GM12878 (cell line): Measurements from ENCODE around the gene SPEG. TPM values are rescaled to one million over a fixed set of nuclear protein-coding genes. Genes with fewer than 3 reads are reported as not detected.

Experiments
- ATAC-seq: fragments of 200-7000 bp; cut with Tn5 transposase; 3 replicates; pipeline ENCODE4 v1.9.1; 2020; ENCODE audit warnings: mild to moderate bottlenecking, moderate library complexity
- BruUV-seq: library from RNA; stranded (reverse); fragments of 400-500 nt; replicated peaks from 2 replicates; lab custom pipeline; 2021; lab: Mats Ljungman, UMichigan
- CTCF ChIA-PET: fragments of 300-600 bp; sonication (Branson Sonifier 250); formaldehyde crosslinking; extraction: SDS; loops from one replicate; lab custom pipeline; 2021; ENCODE audit warnings: inconsistent platforms; lab: Yijun Ruan, JAX
- POLR2A ChIA-PET: fragments of 350-600 bp; formaldehyde crosslinking; extraction: SDS; loops from one replicate; lab custom pipeline; 2021; ENCODE audit warnings: inconsistent platforms; lab: Charles Lee
- RAD21 ChIA-PET: fragments of 300-600 bp; sonication (Branson Sonifier 250); formaldehyde crosslinking; loops from one replicate; lab custom pipeline; 2023; ENCODE audit warnings: antibody characterized with exemption; ENCODE audit not compliant: unreplicated experiment; lab: Charles Lee
- SMC1A ChIA-PET: fragments of 300-600 bp; sonication (Branson Sonifier 250); formaldehyde crosslinking; loops from one replicate; lab custom pipeline; 2023; ENCODE audit not compliant: unreplicated experiment, uncharacterized antibody; lab: Charles Lee
- DNase-seq: peaks from one replicate; pipeline ENCODE4 v3.0.0-alpha.2; 2011; ENCODE audit warnings: low read depth, low spot score
- FAIRE-seq: peaks from 3 replicates; lab custom pipeline; 2011; peaks lifted over from hg19 to GRCh38; lab: Jason Lieb, UNC
- H2AFZ ChIP-seq: 2 replicates; pipeline ENCODE4 v1.6.0; 2011; ENCODE audit warnings: low read depth, low read length, control low read depth; ENCODE audit not compliant: control insufficient read depth
- H3K27ac ChIP-seq: 2 replicates; pipeline ENCODE4 v1.5.1; 2011; ENCODE audit warnings: control low read depth; ENCODE audit not compliant: control insufficient read depth, insufficient read depth
- H3K27me3 ChIP-seq, 2 experiments: replicated peaks in 1 of 2; 2 replicates each; pipeline versions ENCODE4 v1.6.0 to v1.6.1; 2011; ENCODE audit warnings: low read length in 1 of 2; ENCODE audit not compliant: control insufficient read depth in 2 of 2, insufficient read depth in 2 of 2
- H3K36me3 ChIP-seq, 2 experiments: 2 replicates each; pipeline ENCODE4 v1.5.1; 2011; ENCODE audit warnings: low read length in 1 of 2; ENCODE audit not compliant: control insufficient read depth in 2 of 2, insufficient read depth in 2 of 2
- H3K4me1 ChIP-seq: 2 replicates; pipeline ENCODE4 v1.6.1; 2011; ENCODE audit warnings: mild to moderate bottlenecking, low read length, moderate library complexity, mixed read lengths; ENCODE audit not compliant: control insufficient read depth, insufficient read depth
- H3K4me2 ChIP-seq: 2 replicates; pipeline ENCODE4 v1.6.0; 2011; ENCODE audit warnings: control low read depth; ENCODE audit not compliant: control insufficient read depth, insufficient read depth
- H3K4me3 ChIP-seq: fragments of 200-600 bp; sonication (generic); 2 replicates; pipeline ENCODE4 v1.5.1; 2016
- H3K79me2 ChIP-seq: 2 replicates; pipeline ENCODE4 v1.6.0; 2011; ENCODE audit warnings: low read length; ENCODE audit not compliant: control insufficient read depth, insufficient read depth
- H3K9ac ChIP-seq: 2 replicates; pipeline ENCODE4 v1.8.0; 2011; ENCODE audit warnings: low read length, control low read depth, mixed read lengths; ENCODE audit not compliant: control insufficient read depth, insufficient read depth
- H3K9me3 ChIP-seq: replicated peaks from 3 replicates; pipeline ENCODE4 v1.5.1; 2011; ENCODE audit warnings: mild to moderate bottlenecking, low read length; ENCODE audit not compliant: control insufficient read depth, insufficient read depth
- H4K20me1 ChIP-seq: 2 replicates; pipeline ENCODE4 v1.6.0; 2011; ENCODE audit not compliant: control insufficient read depth, insufficient read depth
- CREB1 ChIP-seq: IDR thresholded peaks from 2 replicates; pipeline ENCODE4 v1.6.1; 2012; ENCODE audit warnings: low read depth, mild to moderate bottlenecking, inconsistent platforms
- FOXK2 ChIP-seq: fragments of 450-650 bp; IDR thresholded peaks from 2 replicates; pipeline ENCODE4 v1.6.1; 2017; ENCODE audit warnings: mild to moderate bottlenecking, moderate library complexity
- NBN ChIP-seq: fragments of 450-650 bp; IDR thresholded peaks from 2 replicates; pipeline ENCODE4 v1.6.1; 2016
- NR2F1 ChIP-seq: fragments of 450-650 bp; conservative IDR thresholded peaks from 2 replicates; pipeline ENCODE4 v1.6.1; 2017; ENCODE audit warnings: mild to moderate bottlenecking
- PAX8 ChIP-seq: fragments of 450-650 bp; IDR thresholded peaks from 2 replicates; pipeline ENCODE4 v1.6.1; 2017; ENCODE audit warnings: mild to moderate bottlenecking, moderate library complexity
- RCOR1 ChIP-seq: conservative IDR thresholded peaks from 2 replicates; pipeline ENCODE4 v1.6.1; 2012; ENCODE audit warnings: low read depth, low read length, improper control_type of control experiment
- SMAD5 ChIP-seq: IDR thresholded peaks from 2 replicates; pipeline ENCODE4 v1.6.1; 2016; ENCODE audit warnings: antibody characterized with exemption, low read depth
- SPI1 ChIP-seq: IDR thresholded peaks from 2 replicates; pipeline ENCODE4 v1.6.1; 2011; ENCODE audit warnings: low read depth, mild to moderate bottlenecking, low read length, moderate library complexity, borderline replicate concordance; ENCODE audit not compliant: insufficient read depth
- SREBF2 ChIP-seq: IDR thresholded peaks from 2 replicates; pipeline ENCODE4 v1.6.1; 2012; ENCODE audit warnings: mild to moderate bottlenecking, low read length
- WGBS: methylation state at CpG from one replicate; pipeline ENCODE4 v1.1.6; 2016; ENCODE audit warnings: low lambda C conversion rate; ENCODE audit not compliant: insufficient replicate concordance, insufficient coverage; ENCODE audit errors: missing lambda C conversion rate; 5-methylcytosine and 5-hydroxymethylcytosine counted together
- in situ Hi-C: fragments of 300-500 bp; cut with MboI; formaldehyde crosslinking; loops from 9 replicates; pipeline ENCODE4 v1.14.3; 2018; ENCODE audit warnings: mixed read lengths
- intact Hi-C: fragments of 100-400 bp; cut with micrococcal nuclease; formaldehyde crosslinking; loops from one replicate; pipeline ENCODE4 v1.14.2; 2022; ENCODE audit not compliant: unreplicated experiment
- polyA plus RNA-seq, 11 experiments: library from polyadenylated mRNA; depleted of rRNA in 4 of 11; unstranded in 6 of 11; stranded (reverse) in 5 of 11; fragments of >200 nt; fragmentation: Nextera tagmentation in 4 of 11; fragmentation: Illumina TruSeq in 1 of 11; extraction: Ambion mirVana in 4 of 11; extraction: Trizol in 1 of 11; gene quantifications; 1 replicate in 1 of 11; 2 replicates in 10 of 11; pipeline versions ENCODE4 v1.2.1 to v1.2.3, GENCODE V29; 2011 to 2016; ENCODE audit warnings: inconsistent platforms in 2 of 11, missing spikeins in 2 of 11, low read depth in 1 of 11
- total RNA-seq, 4 experiments: library from RNA; depleted of rRNA in 3 of 4; stranded (reverse); fragments of >200 nt in 3 of 4; fragmentation: Illumina TruSeq in 1 of 4; extraction: Trizol in 1 of 4; gene quantifications; 2 replicates each; pipeline versions ENCODE4 v1.2.1 to v1.2.3, GENCODE V29; 2013 to 2021
- TF ChIP-seq, protein P1 (sequence below): fragments of 150-350 bp; IDR thresholded peaks from 2 replicates; pipeline ENCODE4 v1.6.1; 2016; ENCODE audit warnings: low read depth, low read length
- TF ChIP-seq, protein P2 (sequence below): IDR thresholded peaks from 2 replicates; pipeline ENCODE4 v1.6.1; 2011; ENCODE audit warnings: low read depth, mild to moderate bottlenecking, low read length, moderate library complexity, borderline replicate concordance; ENCODE audit errors: extremely low read depth

Gene SPEG
- total and polyA plus RNA-seq, 10 of the 15 experiments (the other 5 are each of a cell fraction or from before 2014, with no cell fraction given), result 0.03 to 0.28 TPM; not detected in 8

DNA sequence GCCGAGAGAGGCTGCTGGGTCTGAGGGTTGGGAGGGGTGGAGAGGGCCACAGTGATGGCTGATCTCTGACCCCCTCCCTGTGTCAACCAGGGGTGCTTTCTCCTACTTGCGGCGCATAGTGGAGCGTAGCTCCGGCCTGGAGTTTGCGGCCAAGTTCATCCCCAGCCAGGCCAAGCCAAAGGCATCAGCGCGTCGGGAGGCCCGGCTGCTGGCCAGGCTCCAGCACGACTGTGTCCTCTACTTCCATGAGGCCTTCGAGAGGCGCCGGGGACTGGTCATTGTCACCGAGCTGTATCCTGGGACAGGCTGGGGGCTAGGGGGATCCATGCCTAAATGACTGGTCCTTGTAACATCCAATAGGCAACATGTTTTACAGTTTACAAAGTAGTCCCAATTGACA is 43.2 kb downstream of the SPEG start:
- FAIRE-seq, result no peak
- Histone ChIP-seq H4K20me1 (no peaks in the 10 kb centered on the region), H3K36me3 (no peaks in the 10 kb centered on the region), H3K4me3 (no peak overlapping the region), H3K4me2 (no peak overlapping the region), H3K4me1 (no peaks in the 10 kb centered on the region), H2AFZ (no peak overlapping the region), H3K9me3 (no peaks in the 10 kb centered on the region), H3K79me2 (no peaks in the 10 kb centered on the region), H3K27me3 (no peaks in the 10 kb centered on the region; a peak in 2 of 4 replicates), H3K27ac (no peak overlapping the region), H3K9ac (no peak overlapping the region)
- ChIA-PET SMC1A (no interaction called here), CTCF (interaction anchor here (4.0 kb wide), 1 partner anchor 50 kb away, joined by 25 read pairs; no protein-coding TSS in a partner anchor), POLR2A (no interaction called here), RAD21 (interaction anchor here (1.4 kb wide), 1 partner anchor 52 kb away, joined by 3 read pairs; no protein-coding TSS in a partner anchor)
- DNase-seq, result no peak
- TF ChIP-seq, protein P1, sequence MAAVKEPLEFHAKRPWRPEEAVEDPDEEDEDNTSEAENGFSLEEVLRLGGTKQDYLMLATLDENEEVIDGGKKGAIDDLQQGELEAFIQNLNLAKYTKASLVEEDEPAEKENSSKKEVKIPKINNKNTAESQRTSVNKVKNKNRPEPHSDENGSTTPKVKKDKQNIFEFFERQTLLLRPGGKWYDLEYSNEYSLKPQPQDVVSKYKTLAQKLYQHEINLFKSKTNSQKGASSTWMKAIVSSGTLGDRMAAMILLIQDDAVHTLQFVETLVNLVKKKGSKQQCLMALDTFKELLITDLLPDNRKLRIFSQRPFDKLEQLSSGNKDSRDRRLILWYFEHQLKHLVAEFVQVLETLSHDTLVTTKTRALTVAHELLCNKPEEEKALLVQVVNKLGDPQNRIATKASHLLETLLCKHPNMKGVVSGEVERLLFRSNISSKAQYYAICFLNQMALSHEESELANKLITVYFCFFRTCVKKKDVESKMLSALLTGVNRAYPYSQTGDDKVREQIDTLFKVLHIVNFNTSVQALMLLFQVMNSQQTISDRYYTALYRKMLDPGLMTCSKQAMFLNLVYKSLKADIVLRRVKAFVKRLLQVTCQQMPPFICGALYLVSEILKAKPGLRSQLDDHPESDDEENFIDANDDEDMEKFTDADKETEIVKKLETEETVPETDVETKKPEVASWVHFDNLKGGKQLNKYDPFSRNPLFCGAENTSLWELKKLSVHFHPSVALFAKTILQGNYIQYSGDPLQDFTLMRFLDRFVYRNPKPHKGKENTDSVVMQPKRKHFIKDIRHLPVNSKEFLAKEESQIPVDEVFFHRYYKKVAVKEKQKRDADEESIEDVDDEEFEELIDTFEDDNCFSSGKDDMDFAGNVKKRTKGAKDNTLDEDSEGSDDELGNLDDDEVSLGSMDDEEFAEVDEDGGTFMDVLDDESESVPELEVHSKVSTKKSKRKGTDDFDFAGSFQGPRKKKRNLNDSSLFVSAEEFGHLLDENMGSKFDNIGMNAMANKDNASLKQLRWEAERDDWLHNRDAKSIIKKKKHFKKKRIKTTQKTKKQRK, result no peak
- TF ChIP-seq, protein P2, sequence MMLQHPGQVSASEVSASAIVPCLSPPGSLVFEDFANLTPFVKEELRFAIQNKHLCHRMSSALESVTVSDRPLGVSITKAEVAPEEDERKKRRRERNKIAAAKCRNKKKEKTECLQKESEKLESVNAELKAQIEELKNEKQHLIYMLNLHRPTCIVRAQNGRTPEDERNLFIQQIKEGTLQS, result no peak
- TF ChIP-seq SPI1, result no peak
- no peak for TF ChIP-seq FOXK2
- no peak for TF ChIP-seq NBN
- TF ChIP-seq RCOR1, result no peak
- TF ChIP-seq PAX8, result no peak
- TF ChIP-seq SREBF2, result no peak
- TF ChIP-seq NR2F1, result no peak
- no peak for TF ChIP-seq CREB1
- TF ChIP-seq SMAD5, result no peak
- 60% methylated on average over 15 of the region's 15 CpGs for WGBS
- intact Hi-C loops (loop anchor here (1.0 to 10.0 kb wide), 2 partner anchors 52 to 157 kb away; no protein-coding TSS in a partner anchor), in situ Hi-C loops (no loop called here)
- BruUV-seq, result no TSS peak
- ATAC-seq, result no peak
